Measurements from ENCODE around the gene WDR45B. TPM values are rescaled to one million over a fixed set of nuclear protein-coding genes. Genes with fewer than 3 reads are reported as not detected.

Gene WDR45B
- total RNA-seq, 1 experiment from 2014 or later, result 84.9 TPM

DNA sequence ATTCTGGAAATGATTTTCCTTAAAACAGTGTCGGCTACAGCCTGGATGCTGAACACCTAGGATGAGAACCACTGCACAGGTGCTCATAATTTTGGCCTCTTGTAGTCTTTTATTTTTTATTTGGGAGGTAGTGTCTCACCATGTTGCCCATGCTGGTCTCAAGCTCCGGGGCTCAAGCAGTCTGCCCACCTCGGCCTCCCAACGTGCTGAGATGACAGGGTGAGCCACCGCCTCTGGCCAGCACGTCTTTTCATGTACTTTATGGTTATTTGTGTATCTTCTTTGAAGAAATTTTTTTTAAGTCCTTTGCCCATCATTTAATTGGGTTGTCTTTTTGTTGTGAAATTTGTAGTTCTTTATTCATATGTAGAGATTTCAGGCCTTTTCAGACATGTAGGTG is 58.0 kb downstream of the WDR45B start:
- CTCF ChIA-PET, result no interaction called here
- TF ChIP-seq EZH2 (IDR thresholded peaks at IDR 0.05; ENCODE audit: low read depth), result no peak
- TF ChIP-seq CTCF (conservative IDR thresholded peaks at IDR 0.05), result no peak

GRCh38 chr17:82589851-82590180 is 58.4 kb downstream of the WDR45B start:
- peaks cover 17% of the 10 kb centered on the region; the same call in 1 of the 2 replicates for H3F3A ChIP-seq (ENCODE audit: insufficient read depth, low read depth)
- H3K9me3 ChIP-seq (ENCODE audit: insufficient read depth, low read depth), result no peaks in the 10 kb centered on the region
- no TSS peak for BruUV-seq (replicated peaks)
- no peak overlapping the region for H3K4me3 ChIP-seq
- intact Hi-C loops (cut with micrococcal nuclease; ENCODE audit: unreplicated experiment), result no loop called here
- H3K27ac ChIP-seq, result no peak overlapping the region
- no peaks in the 10 kb centered on the region; the same call in 1 of the 2 replicates for H3K36me3 ChIP-seq (ENCODE audit: low read depth)
- H4K20me1 ChIP-seq (ENCODE audit: insufficient read depth), result peaks cover 3% of the 10 kb centered on the region; the same call in 1 of the 2 replicates
- no peak overlapping the region for H2AFZ ChIP-seq
- no peaks in the 10 kb centered on the region for H3K9me2 ChIP-seq (ENCODE audit: insufficient read depth)
- CTCF ChIA-PET, result no interaction called here
- no peaks in the 10 kb centered on the region for H3K79me2 ChIP-seq (ENCODE audit: low read depth)
- TF ChIP-seq EZH2 (IDR thresholded peaks at IDR 0.05; ENCODE audit: low read depth) (no peak), CTCF (conservative IDR thresholded peaks at IDR 0.05) (no peak)
- POLR2A ChIA-PET (ENCODE audit: unreplicated experiment), result no interaction called here
- H3K4me1 ChIP-seq (replicated peaks; ENCODE audit: insufficient read depth), result peaks cover 17% of the 10 kb centered on the region
- no peaks in the 10 kb centered on the region for H3K27me3 ChIP-seq (ENCODE audit: insufficient read depth, low read depth)
- DNase-seq, result no peak
- no peak overlapping the region for H3K4me2 ChIP-seq

More for the DNA sequence above, 58.0 kb downstream of the WDR45B start:
- peaks cover 17% of the 10 kb centered on the region; the same call in 1 of the 2 replicates for H3F3A ChIP-seq (ENCODE audit: insufficient read depth, low read depth)
- H3K4me3 ChIP-seq, result no peak overlapping the region
- H3K27me3 ChIP-seq (ENCODE audit: insufficient read depth, low read depth), result no peaks in the 10 kb centered on the region
- no peak overlapping the region for H3K27ac ChIP-seq
- no peak for DNase-seq
- no peaks in the 10 kb centered on the region for H3K9me3 ChIP-seq (ENCODE audit: insufficient read depth, low read depth)
- BruUV-seq (replicated peaks), result no TSS peak
- H3K4me1 ChIP-seq (replicated peaks; ENCODE audit: insufficient read depth), result peaks cover 17% of the 10 kb centered on the region
- peaks cover 3% of the 10 kb centered on the region; the same call in 1 of the 2 replicates for H4K20me1 ChIP-seq (ENCODE audit: insufficient read depth)
- intact Hi-C loops (cut with micrococcal nuclease; ENCODE audit: unreplicated experiment), result no loop called here
- no peaks in the 10 kb centered on the region for H3K79me2 ChIP-seq (ENCODE audit: low read depth)
- H3K4me2 ChIP-seq, result no peak overlapping the region
- POLR2A ChIA-PET (ENCODE audit: unreplicated experiment), result no interaction called here
- H3K9me2 ChIP-seq (ENCODE audit: insufficient read depth), result no peaks in the 10 kb centered on the region
- no peaks in the 10 kb centered on the region; the same call in 1 of the 2 replicates for H3K36me3 ChIP-seq (ENCODE audit: low read depth)
- no peak overlapping the region for H2AFZ ChIP-seq

DNA sequence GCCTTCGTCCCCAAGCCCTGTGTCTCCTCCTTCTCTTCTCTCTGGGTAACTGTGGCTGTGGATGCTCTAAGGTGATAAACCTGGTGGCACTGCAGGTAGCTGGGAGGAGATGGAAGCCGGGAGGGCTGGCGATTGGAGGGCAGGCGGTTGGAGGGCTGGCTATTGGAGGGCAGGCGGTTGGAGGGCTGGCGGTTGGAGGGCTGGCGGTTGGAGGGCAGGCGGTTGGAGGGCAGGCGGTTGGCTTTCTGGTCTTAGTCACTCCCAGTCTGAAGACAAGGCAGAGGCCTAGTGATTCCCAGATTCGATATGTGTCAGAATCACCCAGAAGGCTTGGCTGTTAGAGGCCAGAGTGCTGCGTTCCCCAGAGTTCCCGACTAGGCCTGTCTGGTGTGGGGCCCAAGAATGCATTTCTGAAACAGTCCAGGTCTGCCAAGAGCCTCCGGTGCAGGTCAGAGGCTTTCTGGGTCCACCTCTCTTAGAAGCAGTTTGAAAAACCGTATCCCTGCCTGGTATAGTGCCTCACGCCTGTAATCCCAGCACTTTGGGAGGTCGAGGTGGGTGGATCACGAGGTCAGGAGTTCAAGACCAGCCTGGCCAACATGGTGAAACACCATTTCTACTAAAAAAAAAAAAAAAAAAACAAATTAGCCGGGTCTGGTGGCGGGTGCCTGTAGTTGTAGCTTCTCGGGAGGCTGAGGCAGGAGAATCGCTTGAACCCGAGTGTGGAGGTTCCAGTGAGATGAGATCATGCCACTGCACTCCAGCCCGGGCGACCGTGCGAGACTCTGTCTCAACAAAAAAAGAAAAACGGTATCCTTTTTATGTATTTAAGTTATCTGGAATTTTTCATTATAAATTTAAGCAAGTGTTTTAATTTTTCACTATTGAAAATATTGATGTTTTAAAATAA is 59.7 kb downstream of the WDR45B start:
- intact Hi-C loops (cut with micrococcal nuclease; ENCODE audit: unreplicated experiment), result no loop called here
- Histone ChIP-seq H3K9me3 (ENCODE audit: insufficient read depth, low read depth) (no peaks in the 10 kb centered on the region), H3K4me1 (replicated peaks; ENCODE audit: insufficient read depth) (peaks cover 13% of the 10 kb centered on the region), H2AFZ (no peak overlapping the region), H3F3A (ENCODE audit: insufficient read depth, low read depth) (peaks cover 16% of the 10 kb centered on the region; the same call in 1 of the 2 replicates), H3K9me2 (ENCODE audit: insufficient read depth) (no peaks in the 10 kb centered on the region), H3K27me3 (ENCODE audit: insufficient read depth, low read depth) (no peaks in the 10 kb centered on the region), H3K4me2 (no peak overlapping the region), H4K20me1 (ENCODE audit: insufficient read depth) (peaks cover 3% of the 10 kb centered on the region; the same call in 1 of the 2 replicates), H3K79me2 (ENCODE audit: low read depth) (no peaks in the 10 kb centered on the region), H3K27ac (no peak overlapping the region), H3K36me3 (ENCODE audit: low read depth) (no peaks in the 10 kb centered on the region), H3K4me3 (no peak overlapping the region)
- DNase-seq, result no peak
- no peak for TF ChIP-seq EZH2 (IDR thresholded peaks at IDR 0.05; ENCODE audit: low read depth)
- TF ChIP-seq CTCF (conservative IDR thresholded peaks at IDR 0.05), result no peak
- ChIA-PET CTCF (interaction anchor here (0.6 kb wide), 1 partner anchor 151 kb away, joined by 7 read pairs; no protein-coding TSS in a partner anchor), POLR2A (ENCODE audit: unreplicated experiment) (no interaction called here)
- no TSS peak for BruUV-seq (replicated peaks)

Data from PC-9 (cell line).